NCI-H1417 (cell line): ENCODE results near the gene SECISBP2L.
"Not testable (repeated sequence)": the region's sequence is repeated elsewhere in the genome, so short reads cannot be mapped to it uniquely, and the experiment has no call there.

Experiments
- DNase-seq, 3 experiments: peaks; one replicate each; lab custom pipeline; 2025; lab: John Stamatoyannopoulos, UW

SECISBP2L gene

GRCh38 chr15:48992545-48992944 is 53.7 kb downstream of the SECISBP2L start:
- DNase-seq, result no peak

DNA sequence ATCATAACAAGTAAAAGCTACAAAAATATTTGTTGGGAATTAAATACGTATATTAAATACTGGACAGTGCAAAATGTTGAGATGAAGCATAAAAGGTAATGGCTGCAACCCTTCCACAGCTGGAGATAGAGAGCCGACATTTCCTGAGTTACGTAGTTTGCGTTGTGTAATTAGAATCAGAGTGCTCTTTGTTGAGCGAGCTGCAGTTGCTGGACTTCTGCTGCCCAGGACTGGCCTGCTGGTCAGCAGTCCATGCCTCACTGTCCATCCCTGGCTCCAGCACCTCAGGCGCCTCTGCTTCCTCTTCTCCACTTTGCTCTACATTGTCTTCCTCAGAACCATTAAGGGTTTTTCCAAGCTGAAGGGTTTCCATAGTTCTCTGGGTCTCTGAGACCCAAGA is 54.1 kb downstream of the SECISBP2L start:
- DNase-seq, result no peak

GRCh38 chr15:48989170-48989569 is 57.1 kb downstream of the SECISBP2L start:
- no peak for DNase-seq

GRCh38 chr15:48987142-48987541 is 59.1 kb downstream of the SECISBP2L start:
- no peak for DNase-seq

DNA sequence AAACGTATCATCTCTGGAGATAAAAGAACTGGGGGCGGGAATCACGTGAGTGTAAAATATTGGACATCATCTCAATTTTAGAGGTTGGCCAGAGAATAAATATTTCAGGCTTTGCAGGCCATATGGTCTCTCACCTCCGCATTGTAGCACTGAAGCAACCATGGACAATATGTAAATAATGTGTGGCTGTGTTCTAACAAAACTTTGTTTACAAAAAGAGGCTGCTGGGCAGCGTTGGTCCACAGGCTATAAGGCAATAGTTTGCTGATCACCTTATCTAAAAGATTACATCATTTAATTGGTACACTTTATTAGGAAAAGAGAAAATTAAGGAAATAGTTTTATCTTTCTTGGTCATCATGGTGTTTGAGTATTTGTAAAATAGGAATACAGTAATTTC is 60.0 kb downstream of the SECISBP2L start:
- DNase-seq, result no peak

GRCh38 chr15:48985516-48985915 is 60.7 kb downstream of the SECISBP2L start:
- DNase-seq, result no peak

GRCh38 chr15:48984811-48985352 is 61.4 kb downstream of the SECISBP2L start:
- DNase-seq, result no peak

- DNase-seq, result no peak
These were observed 62.1 kb downstream of the SECISBP2L start for GRCh38 chr15:48984021-48984710.

DNA sequence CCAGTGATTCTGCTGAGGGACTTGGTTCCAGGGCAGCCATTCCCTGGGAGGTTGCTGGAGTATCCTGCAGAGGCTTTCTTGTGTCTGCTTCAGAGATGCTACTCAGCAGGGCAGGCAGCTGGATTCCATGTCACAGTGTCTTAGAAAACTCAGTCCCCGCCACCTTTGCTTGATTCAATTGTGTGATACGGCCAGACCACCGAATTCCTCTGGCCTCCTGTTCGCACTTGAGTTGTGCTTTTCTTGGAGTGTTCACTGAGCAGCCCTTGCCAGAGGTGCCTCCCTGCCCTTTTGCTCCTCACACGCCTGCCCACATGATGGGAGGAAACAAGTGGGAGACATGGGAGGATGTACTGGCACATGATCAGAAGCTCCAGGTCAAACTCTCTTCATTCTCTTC is 62.9 kb downstream of the SECISBP2L start:
- DNase-seq, result no peak

GRCh38 chr15:48981941-48982340 is 64.3 kb downstream of the SECISBP2L start:
- no peak for DNase-seq

- no peak for DNase-seq
These were observed 67.6 kb downstream of the SECISBP2L start for GRCh38 chr15:48978638-48979037.

- no peak for DNase-seq
These were observed 69.7 kb downstream of the SECISBP2L start for GRCh38 chr15:48976444-48977088.

GRCh38 chr15:48975472-48976419 is 70.5 kb downstream of the SECISBP2L start:
- peak; percentile 62 to 81 (median 66) for DNase-seq

DNA sequence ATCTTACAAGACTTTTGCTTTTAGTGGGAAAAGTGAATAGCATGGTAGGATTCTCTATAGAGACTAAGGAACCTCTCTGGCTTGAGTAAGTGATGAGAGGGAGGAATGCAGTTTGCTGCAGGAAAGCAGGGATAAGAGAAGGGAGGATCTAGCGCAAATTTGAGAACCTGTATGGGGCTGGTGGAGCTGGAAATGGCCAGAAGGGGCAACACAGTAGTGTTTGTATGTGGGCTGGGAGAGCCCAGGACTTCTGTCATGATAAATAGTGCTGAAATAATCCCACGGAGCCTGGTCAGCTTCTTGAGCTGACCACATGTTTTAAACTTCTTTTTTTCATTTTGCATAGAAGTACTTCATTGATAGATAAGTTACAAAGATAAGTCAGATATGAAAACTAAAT is 71.4 kb downstream of the SECISBP2L start:
- DNase-seq, result peak in 1 of 3 experiments; percentile 5

DNA sequence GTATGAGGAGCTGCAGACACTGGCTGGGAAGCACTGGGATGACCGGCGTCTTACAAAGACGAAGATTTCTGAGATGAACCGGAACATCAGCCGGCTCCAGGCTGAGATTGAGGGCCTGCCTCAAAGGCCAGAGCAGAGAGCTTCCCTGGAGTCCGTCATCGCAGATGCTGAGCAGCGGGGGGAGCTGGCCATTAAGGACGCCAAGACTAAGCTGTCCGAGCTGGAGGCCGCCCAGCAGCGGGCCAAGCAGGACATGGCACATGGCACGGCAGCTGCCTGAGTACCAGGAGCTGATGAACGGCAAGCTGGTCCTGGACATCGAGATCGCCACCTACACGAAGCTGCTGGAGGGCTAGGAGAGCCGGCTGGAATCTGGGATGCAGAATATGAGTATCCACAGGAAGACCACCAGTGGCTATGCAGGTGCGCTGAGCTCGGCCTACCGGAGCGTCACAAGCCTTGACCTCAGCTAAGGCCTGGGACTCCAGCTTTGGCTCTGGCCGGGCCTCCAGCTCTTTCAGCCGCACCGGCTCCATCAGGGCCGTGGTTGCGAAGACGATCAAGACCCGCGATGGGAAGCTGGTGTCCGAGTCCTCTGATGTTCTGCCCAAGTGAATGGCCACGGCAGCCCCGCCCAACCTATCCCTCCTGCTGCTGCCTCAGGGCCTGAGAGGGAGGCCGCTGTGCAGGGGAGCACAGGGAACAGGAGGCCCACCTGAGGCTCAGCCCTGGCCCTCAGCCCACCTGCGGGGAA is 73.3 kb downstream of the SECISBP2L start:
- DNase-seq, result no peak

DNA sequence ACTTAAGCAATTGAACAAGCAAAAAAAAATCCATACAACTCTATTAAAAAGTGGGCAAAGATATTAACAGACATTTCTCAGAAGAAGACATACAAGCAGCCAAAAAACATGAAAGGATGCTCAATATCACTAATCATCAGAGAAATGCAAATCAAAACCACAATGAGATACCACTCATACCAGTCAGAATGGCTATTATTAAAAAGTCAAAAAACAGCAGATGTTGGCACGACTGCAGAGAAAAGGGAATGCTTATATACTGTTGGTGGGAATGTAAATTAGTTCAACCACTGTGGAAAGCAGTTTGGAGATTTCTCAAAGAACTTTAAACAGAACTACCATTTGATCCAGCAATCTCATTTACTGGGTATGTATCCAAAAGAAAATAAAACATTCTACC is 75.3 kb downstream of the SECISBP2L start:
- DNase-seq, result not testable (repeated sequence)

- no peak for DNase-seq
These were observed 78.2 kb downstream of the SECISBP2L start for GRCh38 chr15:48968066-48968465.

- DNase-seq, result no peak
These were observed 78.9 kb downstream of the SECISBP2L start for GRCh38 chr15:48967336-48967735.

- DNase-seq, result no peak
These were observed 79.5 kb downstream of the SECISBP2L start for GRCh38 chr15:48966595-48967301.

- DNase-seq, result no peak
These were observed 80.3 kb downstream of the SECISBP2L start for GRCh38 chr15:48965972-48966371.

DNA sequence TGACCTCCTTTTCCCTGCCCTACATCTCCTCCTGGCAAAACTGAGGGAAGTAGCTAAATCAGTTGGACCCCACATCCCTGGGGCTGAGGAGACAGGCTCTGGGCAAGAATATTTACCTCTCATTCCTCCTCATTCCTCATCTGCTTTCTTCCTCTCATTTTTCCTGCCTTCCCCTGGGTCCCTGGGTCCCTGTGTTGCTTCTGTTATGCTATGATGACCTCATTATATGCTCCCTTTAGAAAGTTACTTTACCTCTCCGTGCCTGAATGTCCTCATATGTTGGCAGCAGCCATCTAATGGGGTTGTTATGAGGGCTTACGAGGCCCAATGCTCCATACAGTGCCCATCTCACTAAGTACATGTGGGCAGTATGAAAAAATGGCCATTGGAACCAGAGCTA is 81.3 kb downstream of the SECISBP2L start:
- DNase-seq, result no peak
